MM.1S (cell line): ENCODE data around the gene CD320.

Experiments
- DNase-seq: peaks from one replicate; pipeline ENCODE4 v3.0.0-alpha.2; 2015
- H2AFZ ChIP-seq: fragments of 300-600 bp; sonication (generic); 2 replicates; pipeline ENCODE4 v1.6.0; 2016; ENCODE audit warnings: antibody characterized with exemption, low read length
- H3F3A ChIP-seq: fragments of 300-600 bp; sonication (generic); 2 replicates; pipeline ENCODE4 v1.6.1; 2016; ENCODE audit warnings: mild to moderate bottlenecking, antibody characterized with exemption, low read length, moderate library complexity, mixed read lengths; ENCODE audit not compliant: insufficient read depth
- H3K27ac ChIP-seq: fragments of 300-600 bp; sonication (generic); 2 replicates; pipeline ENCODE4 v1.5.1; 2016; ENCODE audit warnings: mild to moderate bottlenecking, low read length
- H3K27me3 ChIP-seq: fragments of 300-600 bp; sonication (generic); replicated peaks from 2 replicates; pipeline ENCODE4 v1.6.0; 2016; ENCODE audit warnings: low read length; ENCODE audit not compliant: insufficient read depth
- H3K36me3 ChIP-seq: fragments of 300-600 bp; sonication (generic); replicated peaks from 2 replicates; pipeline ENCODE4 v1.6.1; 2016; ENCODE audit warnings: mild to moderate bottlenecking, low read length, mixed read lengths; ENCODE audit not compliant: insufficient read depth
- H3K4me1 ChIP-seq: fragments of 300-600 bp; sonication (generic); 2 replicates; pipeline ENCODE4 v1.6.1; 2016; ENCODE audit warnings: low read length, mixed read lengths
- H3K4me2 ChIP-seq: fragments of 300-600 bp; sonication (generic); 2 replicates; pipeline ENCODE4 v1.6.0; 2016; ENCODE audit warnings: low read depth, low read length
- H3K4me3 ChIP-seq: fragments of 300-600 bp; sonication (generic); 2 replicates; pipeline ENCODE4 v1.5.1; 2016; ENCODE audit warnings: low read length, mixed read lengths
- H3K79me2 ChIP-seq: fragments of 300-600 bp; sonication (generic); 2 replicates; pipeline ENCODE4 v1.6.1; 2016; ENCODE audit warnings: mixed run types, low read length, mixed read lengths
- H3K9ac ChIP-seq: fragments of 300-600 bp; sonication (generic); 2 replicates; pipeline ENCODE4 v1.6.1; 2016; ENCODE audit warnings: low read length, mixed read lengths
- H3K9me2 ChIP-seq: fragments of 300-600 bp; sonication (generic); replicated peaks from 2 replicates; pipeline ENCODE4 v1.6.1; 2016; ENCODE audit warnings: mild to moderate bottlenecking, low read length, mixed read lengths; ENCODE audit not compliant: insufficient read depth
- H3K9me3 ChIP-seq: fragments of 300-600 bp; sonication (generic); replicated peaks from 2 replicates; pipeline ENCODE4 v1.6.1; 2016; ENCODE audit warnings: mild to moderate bottlenecking, low read length, mixed read lengths; ENCODE audit not compliant: insufficient read depth
- H4K20me1 ChIP-seq: fragments of 300-600 bp; sonication (generic); 2 replicates; pipeline ENCODE4 v1.6.1; 2016; ENCODE audit warnings: mild to moderate bottlenecking, low read length, moderate library complexity, mixed read lengths; ENCODE audit not compliant: insufficient read depth
- EZH2 ChIP-seq: fragments of 300-600 bp; sonication (generic); optimal IDR thresholded peaks from 2 replicates; pipeline ENCODE3; 2017; ENCODE audit warnings: low read depth, mild to moderate bottlenecking, antibody characterized with exemption, low read length, mixed read lengths
- EZH2phosphoT487 ChIP-seq: fragments of 300-600 bp; sonication (generic); IDR thresholded peaks from 2 replicates; pipeline ENCODE4 v1.6.1; 2018; ENCODE audit warnings: antibody characterized with exemption, low read length
- TF ChIP-seq, protein P1 (sequence below): fragments of 300-600 bp; sonication (generic); IDR thresholded peaks from 2 replicates; pipeline ENCODE4 v1.5.1; 2016; ENCODE audit warnings: antibody characterized with exemption, low read length, mixed read lengths

Gene CD320

DNA sequence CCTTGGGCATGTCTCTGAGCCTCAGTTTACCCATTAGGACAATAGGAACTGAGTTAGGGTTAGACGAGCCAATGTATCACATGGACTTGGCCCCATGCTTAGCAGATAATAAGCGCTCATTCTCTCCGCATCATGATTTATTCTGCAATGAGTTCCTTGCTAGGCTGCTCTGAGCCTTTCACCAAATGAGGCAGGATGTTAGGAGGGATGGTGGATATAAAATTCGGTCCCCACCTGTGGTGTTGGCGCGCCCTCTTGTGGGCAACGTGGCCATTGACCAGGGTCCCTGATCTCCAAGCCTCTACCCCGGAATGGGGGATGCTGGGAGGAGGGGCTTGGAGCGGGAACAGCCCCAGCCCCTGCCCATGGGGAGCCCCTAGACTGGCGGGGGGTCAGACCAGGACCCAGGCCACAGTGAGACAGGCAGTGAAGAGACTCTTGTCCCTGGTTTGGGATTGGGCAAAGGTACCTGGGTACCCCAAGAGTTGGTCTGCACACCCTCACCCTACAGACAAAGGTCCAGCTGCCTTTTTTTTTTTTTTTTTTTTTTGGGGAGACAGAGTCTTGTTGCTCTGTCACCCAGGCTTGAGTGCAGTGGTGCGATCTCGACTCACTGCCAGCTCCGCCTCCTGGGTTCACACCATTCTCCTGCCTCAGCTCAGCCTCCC lies 55.1 kb downstream of the CD320 start:
- no peaks in the 10 kb centered on the region for H3K79me2 ChIP-seq
- H3K9me3 ChIP-seq: no peaks in the 10 kb centered on the region
- H3K4me3 ChIP-seq: no peak overlapping the region
- no peaks in the 10 kb centered on the region for H3K36me3 ChIP-seq
- H3K27me3 ChIP-seq: peaks cover 38% of the 10 kb centered on the region
- H2AFZ ChIP-seq: no peak overlapping the region
- no peak overlapping the region for H3K9ac ChIP-seq
- TF ChIP-seq EZH2 (no peak), EZH2phosphoT487 (no peak)
- TF ChIP-seq, protein P1, sequence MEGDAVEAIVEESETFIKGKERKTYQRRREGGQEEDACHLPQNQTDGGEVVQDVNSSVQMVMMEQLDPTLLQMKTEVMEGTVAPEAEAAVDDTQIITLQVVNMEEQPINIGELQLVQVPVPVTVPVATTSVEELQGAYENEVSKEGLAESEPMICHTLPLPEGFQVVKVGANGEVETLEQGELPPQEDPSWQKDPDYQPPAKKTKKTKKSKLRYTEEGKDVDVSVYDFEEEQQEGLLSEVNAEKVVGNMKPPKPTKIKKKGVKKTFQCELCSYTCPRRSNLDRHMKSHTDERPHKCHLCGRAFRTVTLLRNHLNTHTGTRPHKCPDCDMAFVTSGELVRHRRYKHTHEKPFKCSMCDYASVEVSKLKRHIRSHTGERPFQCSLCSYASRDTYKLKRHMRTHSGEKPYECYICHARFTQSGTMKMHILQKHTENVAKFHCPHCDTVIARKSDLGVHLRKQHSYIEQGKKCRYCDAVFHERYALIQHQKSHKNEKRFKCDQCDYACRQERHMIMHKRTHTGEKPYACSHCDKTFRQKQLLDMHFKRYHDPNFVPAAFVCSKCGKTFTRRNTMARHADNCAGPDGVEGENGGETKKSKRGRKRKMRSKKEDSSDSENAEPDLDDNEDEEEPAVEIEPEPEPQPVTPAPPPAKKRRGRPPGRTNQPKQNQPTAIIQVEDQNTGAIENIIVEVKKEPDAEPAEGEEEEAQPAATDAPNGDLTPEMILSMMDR: peak; percentile 98
- no peaks in the 10 kb centered on the region for H3K9me2 ChIP-seq
- H4K20me1 ChIP-seq: no peaks in the 10 kb centered on the region
- H3K4me2 ChIP-seq: no peak overlapping the region
- peaks cover 7% of the 10 kb centered on the region for H3K4me1 ChIP-seq
- H3K27ac ChIP-seq: no peak overlapping the region
- DNase-seq: peak; percentile 76
- no peaks in the 10 kb centered on the region for H3F3A ChIP-seq
